Measurements from ENCODE around the gene TMED4. TPM values are rescaled to one million over a fixed set of nuclear protein-coding genes. Genes with fewer than 3 reads are reported as not detected.
"Not testable (repeated sequence)": the region's sequence is repeated elsewhere in the genome, so short reads cannot be mapped to it uniquely, and the experiment has no call there.

The TMED4 gene
- total RNA-seq, 1 donor from 2014 or later = 69.1 TPM

GRCh38 chr7:44565097-44565794 lies 16.8 kb downstream of the TMED4 start:
- peaks cover 53 to 68% of the 10 kb centered on the region in 2 donors for H3K36me3 ChIP-seq
- no peaks in the 10 kb centered on the region for H3K9me3 ChIP-seq
- peak; percentile 83 to 97 (median 96) for TF ChIP-seq CTCF (IDR thresholded peaks at IDR 0.05)
- H3K4me1 ChIP-seq = no peaks in the 10 kb centered on the region
- no peak overlapping the region for H3K4me3 ChIP-seq
- peak in 1 of 2 donors; percentile 76 for DNase-seq (ENCODE audit: low spot score in 2 of 2)
- no peak overlapping the region for H3K27ac ChIP-seq
- intact Hi-C loops (cut with DNase I) = loop anchor here (2.0 kb wide), 1 partner anchor 324 kb away; no protein-coding TSS in a partner anchor
- H3K27me3 ChIP-seq = no peaks in the 10 kb centered on the region

GRCh38 chr7:44564606-44565005 lies 17.4 kb downstream of the TMED4 start:
- H3K9me3 ChIP-seq = no peaks in the 10 kb centered on the region
- H3K4me1 ChIP-seq = no peaks in the 10 kb centered on the region
- peaks cover 46 to 61% of the 10 kb centered on the region in 2 donors for H3K36me3 ChIP-seq
- H3K27me3 ChIP-seq = no peaks in the 10 kb centered on the region
- intact Hi-C loops (cut with DNase I) = loop anchor here (2.0 kb wide), 1 partner anchor 324 kb away; no protein-coding TSS in a partner anchor
- TF ChIP-seq CTCF (IDR thresholded peaks at IDR 0.05) = no peak
- H3K27ac ChIP-seq = no peak overlapping the region
- H3K4me3 ChIP-seq = no peak overlapping the region
- DNase-seq (ENCODE audit: low spot score in 2 of 2) = no peak

- no peak for TF ChIP-seq CTCF (IDR thresholded peaks at IDR 0.05)
- no peaks in the 10 kb centered on the region for H3K9me3 ChIP-seq
- no peak for DNase-seq (ENCODE audit: low spot score in 2 of 2)
- no peak overlapping the region for H3K4me3 ChIP-seq
- H3K27ac ChIP-seq = no peak overlapping the region
- no peaks in the 10 kb centered on the region for H3K4me1 ChIP-seq
- H3K36me3 ChIP-seq = peaks cover 32 to 47% of the 10 kb centered on the region in 2 donors
- no peaks in the 10 kb centered on the region for H3K27me3 ChIP-seq
- intact Hi-C loops (cut with DNase I) = no loop called here
Observed at GRCh38 chr7:44563171-44563679, 18.8 kb downstream of the TMED4 start.

- not testable (repeated sequence) for H3K27me3 ChIP-seq
Observed at GRCh38 chr7:44562622-44562962, 19.4 kb downstream of the TMED4 start.

GRCh38 chr7:44561962-44562621 lies 19.9 kb downstream of the TMED4 start:
- no peaks in the 10 kb centered on the region for H3K9me3 ChIP-seq
- intact Hi-C loops (cut with DNase I) = no loop called here
- DNase-seq (ENCODE audit: low spot score in 2 of 2) = no peak

More at GRCh38 chr7:44562622-44562962, 19.4 kb downstream of the TMED4 start:
- intact Hi-C loops (cut with DNase I); H3K27ac ChIP-seq; DNase-seq (ENCODE audit: low spot score in 2 of 2); H3K4me1 ChIP-seq; H3K9me3 ChIP-seq; H3K4me3 ChIP-seq: not testable (repeated sequence)
- H3K36me3 ChIP-seq = peaks cover 26 to 41% of the 10 kb centered on the region in 2 donors

More at GRCh38 chr7:44561962-44562621, 19.9 kb downstream of the TMED4 start:
- H3K27ac ChIP-seq = no peak overlapping the region
- no peak overlapping the region for H3K4me3 ChIP-seq
- no peak for TF ChIP-seq CTCF (IDR thresholded peaks at IDR 0.05)
- H3K27me3 ChIP-seq = no peaks in the 10 kb centered on the region
- peaks cover 21 to 36% of the 10 kb centered on the region in 2 donors for H3K36me3 ChIP-seq
- H3K4me1 ChIP-seq = no peaks in the 10 kb centered on the region
